Esophagus muscularis mucosa (tissue), 4 donors: Measurements from ENCODE around the gene IAH1.

Source experiments
- EP300 ChIP-seq: sonication (generic); formaldehyde crosslinking; IDR thresholded peaks from one replicate; pipeline ENCODE4 v1.6.1; 2017; ENCODE audit warnings: antibody characterized with exemption
- POLR2A ChIP-seq: fragments of 450-650 bp; IDR thresholded peaks from one replicate; pipeline ENCODE4 v1.6.1; 2017; ENCODE audit warnings: antibody characterized with exemption, moderate library complexity, mild to moderate bottlenecking, low read depth
- TF ChIP-seq, protein P1 (sequence below), 3 experiments: fragments of 200-600 bp in 2 of 3; fragments of 450-650 bp in 1 of 3; sonication (generic) in 2 of 3; IDR thresholded peaks; one replicate each; pipeline ENCODE4 v1.5.1; 2017 to 2019; ENCODE audit warnings: antibody characterized with exemption in 3 of 3, mild to moderate bottlenecking in 2 of 3, moderate library complexity in 1 of 3

DNA sequence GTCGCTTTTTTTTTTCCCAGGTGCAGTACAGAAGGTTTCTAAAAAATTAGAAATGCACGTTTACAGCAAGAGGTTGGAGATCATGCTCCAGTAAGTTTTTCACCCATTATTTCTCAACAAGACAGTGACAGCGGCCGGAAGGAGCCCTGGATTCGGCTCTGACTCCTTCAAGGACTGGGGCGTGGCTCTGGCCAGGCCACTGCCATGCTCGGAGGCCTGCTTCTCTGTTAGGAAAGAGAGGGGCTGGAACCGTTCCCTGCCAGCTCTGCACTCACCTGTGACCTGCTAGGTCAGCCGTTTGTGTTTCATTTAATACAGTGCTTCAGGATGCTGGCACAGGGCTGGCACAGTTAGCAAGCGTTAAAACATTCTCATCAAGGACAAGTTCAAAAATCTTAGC lies 6.7 kb upstream of the IAH1 start:
- TF ChIP-seq POLR2A, result no peak
- TF ChIP-seq, protein P1, sequence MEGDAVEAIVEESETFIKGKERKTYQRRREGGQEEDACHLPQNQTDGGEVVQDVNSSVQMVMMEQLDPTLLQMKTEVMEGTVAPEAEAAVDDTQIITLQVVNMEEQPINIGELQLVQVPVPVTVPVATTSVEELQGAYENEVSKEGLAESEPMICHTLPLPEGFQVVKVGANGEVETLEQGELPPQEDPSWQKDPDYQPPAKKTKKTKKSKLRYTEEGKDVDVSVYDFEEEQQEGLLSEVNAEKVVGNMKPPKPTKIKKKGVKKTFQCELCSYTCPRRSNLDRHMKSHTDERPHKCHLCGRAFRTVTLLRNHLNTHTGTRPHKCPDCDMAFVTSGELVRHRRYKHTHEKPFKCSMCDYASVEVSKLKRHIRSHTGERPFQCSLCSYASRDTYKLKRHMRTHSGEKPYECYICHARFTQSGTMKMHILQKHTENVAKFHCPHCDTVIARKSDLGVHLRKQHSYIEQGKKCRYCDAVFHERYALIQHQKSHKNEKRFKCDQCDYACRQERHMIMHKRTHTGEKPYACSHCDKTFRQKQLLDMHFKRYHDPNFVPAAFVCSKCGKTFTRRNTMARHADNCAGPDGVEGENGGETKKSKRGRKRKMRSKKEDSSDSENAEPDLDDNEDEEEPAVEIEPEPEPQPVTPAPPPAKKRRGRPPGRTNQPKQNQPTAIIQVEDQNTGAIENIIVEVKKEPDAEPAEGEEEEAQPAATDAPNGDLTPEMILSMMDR (IDR thresholded peaks at IDR 0.05), result no peak
- no peak for TF ChIP-seq EP300
